ENCODE results near the gene CHEK2. TPM values are rescaled to one million over a fixed set of nuclear protein-coding genes. Genes with fewer than 3 reads are reported as not detected.

Gene CHEK2
- total RNA-seq, 1 experiment from 2014 or later, result 65.4 TPM

DNA sequence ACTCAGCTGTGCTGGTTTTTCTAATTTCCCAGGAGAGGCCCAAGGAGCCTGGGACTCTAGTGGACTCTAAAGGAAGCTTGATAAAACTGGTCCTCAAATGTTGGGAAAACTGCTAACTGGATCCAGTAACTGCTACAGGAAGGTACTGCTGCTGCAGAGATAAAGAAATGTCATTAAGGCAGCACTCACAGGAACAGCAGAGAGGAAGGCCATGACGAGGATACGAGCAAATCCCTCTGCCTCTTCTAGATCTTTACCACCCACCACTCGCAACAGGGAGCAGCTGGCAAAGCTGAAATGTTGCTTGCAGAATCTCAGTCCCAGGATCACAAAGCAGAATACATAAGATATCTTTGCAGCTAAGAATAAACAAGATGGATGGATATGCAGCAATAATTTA, 85.4 kb downstream of the CHEK2 start:
- DNase-seq (ENCODE audit: low read depth), result no peak
- in situ Hi-C loops (cut with HindIII; ENCODE audit: low pct_unique_long_range_greater_than_20kb, low sequenced_read_pairs), result no loop called here

- no peak for DNase-seq (ENCODE audit: low read depth)
- in situ Hi-C loops (cut with HindIII; ENCODE audit: low pct_unique_long_range_greater_than_20kb, low sequenced_read_pairs), result no loop called here
These were observed 91.2 kb downstream of the CHEK2 start for GRCh38 chr22:28650463-28650862.

DNA sequence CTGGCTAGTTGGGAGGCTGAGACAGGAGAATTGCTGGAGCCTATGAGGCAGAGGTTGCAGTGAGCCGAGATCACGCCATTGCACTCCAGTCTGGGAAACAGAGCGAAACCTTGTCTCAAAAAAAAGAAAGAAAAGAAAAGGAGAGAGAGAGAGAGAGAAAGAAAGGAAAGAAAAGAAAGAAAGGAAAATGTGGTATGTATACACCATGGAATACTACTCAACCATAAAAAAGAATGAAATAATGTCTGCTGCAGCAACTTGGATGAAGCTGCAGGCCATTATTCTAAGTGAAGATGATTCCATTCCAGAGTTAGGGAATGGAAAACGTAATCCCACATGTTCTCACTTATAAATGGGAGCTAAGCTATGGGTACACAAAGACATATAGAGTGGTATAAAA, 92.8 kb downstream of the CHEK2 start:
- no peak for DNase-seq (ENCODE audit: low read depth)
- in situ Hi-C loops (cut with HindIII; ENCODE audit: low pct_unique_long_range_greater_than_20kb, low sequenced_read_pairs), result no loop called here

DNA sequence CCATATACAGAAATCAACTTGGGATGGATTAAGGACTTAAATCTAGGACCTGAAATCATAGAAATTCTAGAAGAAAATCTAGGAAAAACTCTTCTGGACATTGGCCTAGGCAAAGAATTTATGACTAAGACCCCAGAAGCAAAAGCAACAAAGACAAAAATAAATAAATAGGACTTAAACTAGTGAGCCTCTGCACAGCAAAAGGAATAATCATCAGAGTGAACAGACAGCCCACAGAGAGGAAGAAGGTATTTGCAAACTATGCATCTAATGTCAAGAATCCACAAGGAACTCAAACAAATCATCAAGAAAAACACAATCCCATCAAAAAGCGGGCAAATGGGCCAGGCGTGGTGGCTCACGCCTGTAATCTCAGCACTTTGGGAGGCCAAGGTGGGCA, 94.4 kb downstream of the CHEK2 start:
- no peak for DNase-seq (ENCODE audit: low read depth)
- in situ Hi-C loops (cut with HindIII; ENCODE audit: low pct_unique_long_range_greater_than_20kb, low sequenced_read_pairs), result no loop called here

- no peak for DNase-seq (ENCODE audit: low read depth)
- in situ Hi-C loops (cut with HindIII; ENCODE audit: low pct_unique_long_range_greater_than_20kb, low sequenced_read_pairs), result no loop called here
These were observed 102.3 kb downstream of the CHEK2 start for GRCh38 chr22:28639321-28639720.

Other genes with a start within 250 kb of the CHEK2 start
- gene TTC28, start 62.0 kb downstream of the CHEK2 start, total RNA-seq (2014; rRNA removed; shearing (Covaris generic); ENCODE audit: low replicate concordance), result 2.2 and 9.8 TPM in 2 replicates
- gene HSCB, start 219 bp upstream of the CHEK2 start, total RNA-seq (2014; rRNA removed; shearing (Covaris generic); ENCODE audit: low replicate concordance), result 37.9 and 51.9 TPM in 2 replicates
- gene CCDC117, start 30.9 kb upstream of the CHEK2 start, total RNA-seq (2014; rRNA removed; shearing (Covaris generic); ENCODE audit: low replicate concordance), result 31.1 and 34.5 TPM in 2 replicates
- 300 and 337 TPM in 2 replicates for gene XBP1, start 58.7 kb upstream of the CHEK2 start, total RNA-seq (2014; rRNA removed; shearing (Covaris generic); ENCODE audit: low replicate concordance)
- gene ZNRF3, start 141.8 kb upstream of the CHEK2 start, total RNA-seq (2014; rRNA removed; shearing (Covaris generic); ENCODE audit: low replicate concordance), result 9.6 and 11.1 TPM in 2 replicates